ENCODE results near the gene SLC35F3.

SLC35F3 gene

GRCh38 chr1:234320549-234320948, 416.1 kb downstream of the SLC35F3 start:
- H3K4me3 ChIP-seq: no peak overlapping the region
- no peaks in the 10 kb centered on the region for H3K9me3 ChIP-seq
- DNase-seq (ENCODE audit: low spot score in 2 of 2): no peak
- H3K36me3 ChIP-seq (replicated peaks): no peaks in the 10 kb centered on the region
- in situ Hi-C loops (cut with MboI; ENCODE audit: low sequenced_read_pairs): no loop called here
- no peaks in the 10 kb centered on the region for H3K4me1 ChIP-seq
- H3K27me3 ChIP-seq (ENCODE audit: low read depth): peaks cover 10% of the 10 kb centered on the region; the same call in 1 of the 2 replicates

GRCh38 chr1:234321231-234321630, 416.8 kb downstream of the SLC35F3 start:
- in situ Hi-C loops (cut with MboI; ENCODE audit: low sequenced_read_pairs): no loop called here

GRCh38 chr1:234322097-234322496, 417.6 kb downstream of the SLC35F3 start:
- DNase-seq (ENCODE audit: low spot score in 2 of 2): no peak
- no peaks in the 10 kb centered on the region for H3K9me3 ChIP-seq
- H3K4me3 ChIP-seq: no peak overlapping the region
- no peaks in the 10 kb centered on the region for H3K36me3 ChIP-seq (replicated peaks)
- in situ Hi-C loops (cut with MboI; ENCODE audit: low sequenced_read_pairs): no loop called here
- H3K4me1 ChIP-seq: no peaks in the 10 kb centered on the region
- peaks cover 10% of the 10 kb centered on the region for H3K27me3 ChIP-seq (ENCODE audit: low read depth)

More at GRCh38 chr1:234321231-234321630, 416.8 kb downstream of the SLC35F3 start:
- Histone ChIP-seq H3K4me3 (no peak overlapping the region), H3K27me3 (ENCODE audit: low read depth) (peaks cover 12% of the 10 kb centered on the region), H3K9me3 (no peaks in the 10 kb centered on the region), H3K36me3 (replicated peaks) (no peaks in the 10 kb centered on the region), H3K4me1 (no peaks in the 10 kb centered on the region)
- DNase-seq (ENCODE audit: low spot score in 2 of 2): no peak

DNA sequence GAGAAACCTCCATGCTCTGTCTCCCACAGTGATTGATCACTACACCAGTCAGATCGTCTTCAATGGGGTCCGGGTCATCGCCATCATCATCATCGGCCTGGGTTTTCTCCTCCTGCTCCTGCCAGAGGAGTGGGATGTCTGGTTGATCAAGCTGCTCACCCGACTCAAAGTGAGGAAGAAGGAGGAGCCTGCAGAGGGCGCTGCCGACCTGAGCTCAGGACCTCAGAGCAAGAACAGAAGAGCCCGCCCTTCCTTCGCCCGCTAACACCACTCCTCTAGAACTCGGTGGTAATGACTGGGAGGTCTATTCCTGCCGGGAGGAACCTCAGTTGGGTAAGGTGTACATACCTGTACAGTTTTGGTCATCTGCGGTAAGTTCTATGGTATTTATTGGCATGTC, 418.5 kb downstream of the SLC35F3 start:
- no peaks in the 10 kb centered on the region for H3K9me3 ChIP-seq
- peaks cover 10% of the 10 kb centered on the region for H3K27me3 ChIP-seq (ENCODE audit: low read depth)
- H3K36me3 ChIP-seq (replicated peaks): no peaks in the 10 kb centered on the region
- H3K4me3 ChIP-seq: no peak overlapping the region
- in situ Hi-C loops (cut with MboI; ENCODE audit: low sequenced_read_pairs): no loop called here
- H3K4me1 ChIP-seq: no peaks in the 10 kb centered on the region
- peak; percentile 28 to 81 for DNase-seq (ENCODE audit: low spot score in 2 of 2)

DNA sequence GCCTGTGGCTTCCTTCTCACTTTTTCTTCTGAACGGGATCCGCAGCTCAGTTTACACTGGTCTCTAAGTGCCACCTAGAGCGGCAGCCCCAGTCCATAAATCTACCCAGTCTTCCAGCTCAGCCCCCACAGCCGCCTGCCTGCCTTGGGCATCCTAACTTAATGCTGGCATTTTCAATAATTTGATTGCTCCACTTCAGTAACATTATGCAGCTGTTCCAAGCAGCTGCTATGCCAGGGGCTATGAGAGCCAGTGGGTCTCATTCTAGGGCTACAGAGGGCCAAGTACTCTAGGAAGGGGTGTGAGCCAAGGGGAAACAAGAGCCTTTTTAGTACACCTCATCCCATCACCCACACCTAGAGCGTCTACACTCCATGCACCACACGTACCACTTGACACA, 420.3 kb downstream of the SLC35F3 start:
- H3K4me3 ChIP-seq: no peak overlapping the region
- no peak for DNase-seq (ENCODE audit: low spot score in 2 of 2)
- no peaks in the 10 kb centered on the region for H3K9me3 ChIP-seq
- in situ Hi-C loops (cut with MboI; ENCODE audit: low sequenced_read_pairs): no loop called here
- H3K36me3 ChIP-seq (replicated peaks): no peaks in the 10 kb centered on the region
- peaks cover 10% of the 10 kb centered on the region for H3K27me3 ChIP-seq (ENCODE audit: low read depth)
- H3K4me1 ChIP-seq: no peaks in the 10 kb centered on the region

DNA sequence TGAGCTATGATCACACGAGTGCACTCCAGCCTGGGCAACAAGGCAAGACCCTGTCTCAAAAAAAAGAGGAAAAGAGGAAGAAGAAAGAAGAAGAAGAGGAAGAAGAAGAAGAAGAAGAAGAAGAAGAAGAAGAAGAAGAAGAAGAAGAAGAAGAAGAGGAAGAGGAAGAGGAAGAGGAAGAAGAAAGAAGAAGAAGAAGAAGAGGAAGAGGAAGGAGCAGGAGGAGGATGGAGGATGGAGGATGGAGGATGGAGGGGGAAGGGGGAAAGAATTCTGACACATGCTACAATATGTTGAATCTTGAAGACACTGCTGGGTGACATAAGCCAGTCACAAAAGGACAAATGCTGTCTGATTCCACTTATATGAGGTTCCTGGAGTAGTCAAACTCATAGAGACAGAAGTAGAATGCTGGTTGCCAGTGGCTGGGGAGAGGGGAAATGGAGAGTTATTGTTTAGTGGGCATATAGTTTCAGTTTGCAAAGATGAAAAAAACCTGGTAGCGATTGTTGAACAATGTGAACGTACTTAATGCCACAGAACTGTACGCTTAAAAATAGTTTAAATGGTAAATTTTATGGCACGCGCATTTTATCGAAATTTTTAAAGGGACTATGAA, 421.5 kb downstream of the SLC35F3 start:
- Histone ChIP-seq H3K36me3 (replicated peaks) (no peaks in the 10 kb centered on the region), H3K27me3 (ENCODE audit: low read depth) (peaks cover 11% of the 10 kb centered on the region), H3K9me3 (no peaks in the 10 kb centered on the region), H3K4me3 (no peak overlapping the region), H3K4me1 (no peaks in the 10 kb centered on the region)
- DNase-seq (ENCODE audit: low spot score in 2 of 2): no peak
- in situ Hi-C loops (cut with MboI; ENCODE audit: low sequenced_read_pairs): no loop called here

GRCh38 chr1:234326497-234327366, 422.3 kb downstream of the SLC35F3 start:
- peak; percentile 48 to 78 for DNase-seq (ENCODE audit: low spot score in 2 of 2)
- H3K4me1 ChIP-seq: no peaks in the 10 kb centered on the region
- H3K27me3 ChIP-seq (ENCODE audit: low read depth): peaks cover 11% of the 10 kb centered on the region
- no peaks in the 10 kb centered on the region for H3K36me3 ChIP-seq (replicated peaks)
- no peaks in the 10 kb centered on the region for H3K9me3 ChIP-seq
- in situ Hi-C loops (cut with MboI; ENCODE audit: low sequenced_read_pairs): no loop called here
- H3K4me3 ChIP-seq: no peak overlapping the region

DNA sequence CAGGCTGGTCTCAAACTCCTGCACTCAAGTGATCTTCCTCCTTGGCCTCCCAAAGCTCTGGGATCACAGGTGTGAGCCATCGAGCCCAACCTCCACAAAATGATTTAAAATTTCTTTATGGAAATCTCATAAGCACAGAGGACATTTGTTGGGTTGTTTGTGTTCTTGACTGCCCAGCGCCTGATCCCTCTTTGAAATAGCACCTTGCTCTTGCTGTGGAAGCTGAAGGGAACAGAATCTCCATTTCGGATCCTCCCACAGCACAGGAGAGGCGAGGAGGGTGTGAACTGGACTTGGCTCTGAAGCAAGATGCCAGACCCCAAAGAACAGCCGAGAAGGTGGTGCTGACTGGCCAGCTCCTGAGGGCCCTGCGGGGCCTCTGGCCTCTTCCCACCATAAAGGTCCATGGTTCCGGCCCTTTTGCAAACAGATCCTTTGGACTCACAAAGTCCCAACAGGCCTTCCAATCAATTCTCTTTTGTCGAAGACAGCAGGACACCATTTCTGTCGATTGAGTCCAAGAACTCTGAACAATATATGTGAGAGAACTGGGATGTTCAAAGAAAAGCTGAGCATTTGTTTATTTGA, 423.2 kb downstream of the SLC35F3 start:
- in situ Hi-C loops (cut with MboI; ENCODE audit: low sequenced_read_pairs): no loop called here

DNA sequence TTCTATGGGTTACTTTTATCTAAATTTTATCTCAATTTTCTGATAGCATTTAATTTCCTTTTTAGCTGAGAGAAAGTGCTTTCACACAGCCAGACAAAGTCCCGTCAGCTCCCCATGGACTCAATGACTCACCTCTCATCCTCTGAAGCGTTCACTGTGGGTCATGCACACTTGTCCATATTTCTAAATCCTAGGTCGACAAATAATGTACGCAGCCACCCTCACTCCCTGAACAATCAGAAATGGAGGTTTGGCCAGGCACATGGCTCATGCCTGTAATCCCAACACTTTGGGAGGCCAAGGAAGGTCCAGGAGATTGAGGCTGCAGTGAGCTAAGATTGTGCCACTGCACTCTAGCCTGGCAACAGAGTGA, 426.4 kb downstream of the SLC35F3 start:
- no peak for DNase-seq (ENCODE audit: low spot score in 2 of 2)
- Histone ChIP-seq H3K4me1 (no peaks in the 10 kb centered on the region), H3K4me3 (no peak overlapping the region), H3K27me3 (ENCODE audit: low read depth) (peaks cover 8% of the 10 kb centered on the region; the same call in 1 of the 2 replicates), H3K36me3 (replicated peaks) (no peaks in the 10 kb centered on the region), H3K9me3 (no peaks in the 10 kb centered on the region)
- in situ Hi-C loops (cut with MboI; ENCODE audit: low sequenced_read_pairs): no loop called here

More for the DNA sequence above, 423.2 kb downstream of the SLC35F3 start:
- no peak for DNase-seq (ENCODE audit: low spot score in 2 of 2)
- H3K4me3 ChIP-seq: no peak overlapping the region
- peaks cover 11% of the 10 kb centered on the region for H3K27me3 ChIP-seq (ENCODE audit: low read depth)
- H3K9me3 ChIP-seq: no peaks in the 10 kb centered on the region
- H3K4me1 ChIP-seq: no peaks in the 10 kb centered on the region
- no peaks in the 10 kb centered on the region for H3K36me3 ChIP-seq (replicated peaks)

GRCh38 chr1:234331507-234331906, 427.0 kb downstream of the SLC35F3 start:
- Histone ChIP-seq H3K27me3 (ENCODE audit: low read depth) (peaks cover 5% of the 10 kb centered on the region; the same call in 1 of the 2 replicates), H3K4me3 (no peak overlapping the region), H3K36me3 (replicated peaks) (no peaks in the 10 kb centered on the region), H3K4me1 (no peaks in the 10 kb centered on the region), H3K9me3 (no peaks in the 10 kb centered on the region)
- in situ Hi-C loops (cut with MboI; ENCODE audit: low sequenced_read_pairs): no loop called here
- DNase-seq (ENCODE audit: low spot score in 2 of 2): no peak

DNA sequence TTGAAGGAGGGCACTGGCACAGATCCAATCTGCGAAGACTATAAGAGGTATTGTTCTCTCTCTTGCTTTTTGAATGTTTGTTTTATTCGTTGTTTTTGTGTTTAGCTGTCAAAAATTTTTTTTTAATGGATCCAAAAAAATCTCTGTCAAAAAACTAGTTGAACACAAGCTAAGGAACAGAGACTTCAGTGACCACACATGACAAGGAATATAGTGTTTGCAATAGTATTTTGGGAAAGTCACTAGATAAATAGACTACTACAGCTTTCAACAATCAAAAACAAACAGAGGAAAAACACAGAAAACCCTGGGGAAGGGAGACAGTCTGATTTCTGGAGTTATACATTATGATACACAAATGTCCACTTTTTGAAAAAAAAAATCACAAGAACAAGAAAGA, 431.9 kb downstream of the SLC35F3 start:
- Histone ChIP-seq H3K9me3 (no peaks in the 10 kb centered on the region), H3K36me3 (replicated peaks) (no peaks in the 10 kb centered on the region), H3K27me3 (ENCODE audit: low read depth) (no peaks in the 10 kb centered on the region), H3K4me1 (no peaks in the 10 kb centered on the region), H3K4me3 (no peak overlapping the region)
- DNase-seq (ENCODE audit: low spot score in 2 of 2): no peak
- in situ Hi-C loops (cut with MboI; ENCODE audit: low sequenced_read_pairs): no loop called here

DNA sequence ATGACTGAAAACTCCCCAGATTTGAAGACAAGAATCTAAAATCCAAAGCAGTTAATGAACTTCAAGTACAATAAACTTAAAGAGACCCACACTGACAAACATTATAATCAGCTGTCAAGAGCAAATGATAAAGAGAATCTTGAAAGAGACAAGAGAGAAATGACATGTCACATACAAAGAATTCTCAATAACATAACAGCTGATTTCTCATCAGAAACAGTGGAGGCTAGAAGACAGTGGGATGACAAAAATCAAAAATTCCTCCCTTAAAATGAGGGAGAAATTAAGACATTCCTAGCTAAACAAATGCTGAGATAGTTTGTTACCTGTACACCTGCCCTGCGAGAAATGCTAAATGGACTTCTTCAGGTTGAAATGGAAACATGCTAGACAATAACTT, 432.8 kb downstream of the SLC35F3 start:
- Histone ChIP-seq H3K36me3 (replicated peaks) (no peaks in the 10 kb centered on the region), H3K27me3 (ENCODE audit: low read depth) (no peaks in the 10 kb centered on the region), H3K4me1 (no peaks in the 10 kb centered on the region), H3K4me3 (no peak overlapping the region), H3K9me3 (no peaks in the 10 kb centered on the region)
- in situ Hi-C loops (cut with MboI; ENCODE audit: low sequenced_read_pairs): no loop called here
- DNase-seq (ENCODE audit: low spot score in 2 of 2): no peak

GRCh38 chr1:234340528-234340927, 436.1 kb downstream of the SLC35F3 start:
- in situ Hi-C loops (cut with MboI; ENCODE audit: low sequenced_read_pairs): no loop called here
- Histone ChIP-seq H3K9me3 (no peaks in the 10 kb centered on the region), H3K27me3 (ENCODE audit: low read depth) (no peaks in the 10 kb centered on the region), H3K4me1 (no peaks in the 10 kb centered on the region), H3K4me3 (no peak overlapping the region), H3K36me3 (replicated peaks) (no peaks in the 10 kb centered on the region)
- DNase-seq (ENCODE audit: low spot score in 2 of 2): no peak

- Histone ChIP-seq H3K27me3 (ENCODE audit: low read depth) (no peaks in the 10 kb centered on the region; the same call in 1 of the 2 replicates), H3K9me3 (no peaks in the 10 kb centered on the region), H3K4me3 (no peak overlapping the region), H3K36me3 (replicated peaks) (no peaks in the 10 kb centered on the region), H3K4me1 (no peaks in the 10 kb centered on the region)
- in situ Hi-C loops (cut with MboI; ENCODE audit: low sequenced_read_pairs): no loop called here
- no peak for DNase-seq (ENCODE audit: low spot score in 2 of 2)
Observed at GRCh38 chr1:234342774-234343173, 438.3 kb downstream of the SLC35F3 start.
